HG02763 (cell line): ENCODE measurements around the gene CCNDBP1.
"Not testable (repeated sequence)": the region's sequence is repeated elsewhere in the genome, so short reads cannot be mapped to it uniquely, and the experiment has no call there.

Experiments used
- ATAC-seq: cut with Tn5 transposase; IDR thresholded peaks from one replicate; pipeline ENCODE4 v1.9.1; 2021; ENCODE audit warnings: mild to moderate bottlenecking, moderate library complexity; ENCODE audit not compliant: unreplicated experiment

Gene CCNDBP1

DNA sequence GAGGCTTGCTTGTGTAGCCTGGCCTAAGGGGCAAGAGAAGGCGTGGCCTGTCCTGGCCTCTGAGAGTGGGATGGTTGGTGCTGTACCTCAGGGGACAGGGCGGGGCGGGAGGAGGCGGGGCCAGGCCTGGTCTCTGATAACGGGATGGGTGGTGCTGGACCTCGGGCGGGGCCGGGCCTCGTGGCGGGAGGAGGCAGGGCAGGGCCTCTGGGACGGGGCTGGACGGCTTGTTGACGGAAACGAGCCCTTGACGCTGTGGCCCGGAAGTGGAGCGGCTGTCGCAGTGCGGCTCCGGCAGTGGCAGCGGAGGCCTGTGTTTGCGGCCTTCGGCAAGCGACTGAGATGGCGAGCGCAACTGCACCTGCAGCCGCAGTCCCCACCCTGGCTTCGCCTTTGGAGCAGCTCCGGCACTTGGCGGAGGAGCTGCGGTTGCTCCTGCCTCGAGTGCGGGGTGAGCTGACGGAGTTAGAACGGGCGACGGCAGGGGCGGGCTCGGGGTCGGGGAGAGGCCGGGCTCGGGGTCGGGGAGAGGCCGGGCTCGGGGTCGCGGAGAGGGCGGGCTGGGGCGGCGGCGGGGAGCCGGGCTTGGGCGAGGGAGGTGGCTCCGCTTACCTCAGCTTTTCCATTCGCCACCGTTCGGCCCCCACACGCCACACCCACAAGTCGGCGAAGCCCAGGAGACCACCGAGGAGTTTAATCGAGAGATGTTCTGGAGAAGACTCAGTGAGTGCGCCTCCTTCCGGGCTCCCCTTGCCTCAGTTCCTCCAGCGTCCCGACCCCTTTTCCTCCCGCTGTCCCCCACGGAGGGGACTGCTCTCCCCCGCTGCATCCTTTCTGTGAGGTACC, at the start of gene CCNDBP1:
CCNDBP1 (plus strand) TSS at position 247 of the 846 bp plus-strand sequence; CDS start at position 343, 96 bp downstream.
- peak; percentile 85 for ATAC-seq

DNA sequence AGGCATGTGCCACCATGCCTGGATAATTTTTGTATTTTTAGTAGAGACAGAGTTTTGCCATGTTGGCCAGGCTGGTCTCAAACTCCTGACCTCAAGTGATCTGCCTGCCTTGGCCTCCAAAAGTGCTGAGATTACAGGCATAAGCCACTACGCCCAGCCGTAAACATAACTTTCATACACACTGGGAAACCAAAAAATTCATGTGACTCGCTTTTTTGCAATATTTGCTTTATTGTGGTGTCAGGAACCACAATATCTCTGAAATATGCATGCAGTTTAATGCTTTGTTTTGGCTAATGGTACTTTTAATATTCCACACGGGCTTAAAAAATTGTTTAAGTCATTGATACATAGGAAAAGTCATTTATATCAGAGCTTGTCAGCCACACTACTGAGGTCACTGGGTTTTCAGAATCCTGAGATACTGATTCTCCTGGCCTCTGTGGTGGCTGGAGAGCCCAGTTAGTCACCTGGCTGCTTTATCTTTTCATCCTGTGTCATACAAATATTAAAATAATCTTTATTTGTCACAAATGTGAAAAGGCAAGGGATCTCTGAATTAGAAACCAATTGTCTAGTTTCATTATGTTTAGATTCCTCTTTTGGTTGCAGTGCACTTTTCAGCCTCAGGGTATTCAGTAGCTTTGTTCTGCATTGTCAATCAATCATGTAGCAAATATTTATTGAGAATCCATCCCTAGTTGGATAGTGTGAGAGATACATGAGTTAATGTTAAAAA, 41.8 kb upstream of the CCNDBP1 start:
- ATAC-seq, result no peak

- ATAC-seq, result no peak
These were observed 40.7 kb upstream of the CCNDBP1 start for GRCh38 chr15:43144512-43144911.

- ATAC-seq, result no peak
These were observed 39.0 kb upstream of the CCNDBP1 start for GRCh38 chr15:43146184-43146583.

- ATAC-seq, result no peak
These were observed 34.8 kb upstream of the CCNDBP1 start for GRCh38 chr15:43150191-43150929.

DNA sequence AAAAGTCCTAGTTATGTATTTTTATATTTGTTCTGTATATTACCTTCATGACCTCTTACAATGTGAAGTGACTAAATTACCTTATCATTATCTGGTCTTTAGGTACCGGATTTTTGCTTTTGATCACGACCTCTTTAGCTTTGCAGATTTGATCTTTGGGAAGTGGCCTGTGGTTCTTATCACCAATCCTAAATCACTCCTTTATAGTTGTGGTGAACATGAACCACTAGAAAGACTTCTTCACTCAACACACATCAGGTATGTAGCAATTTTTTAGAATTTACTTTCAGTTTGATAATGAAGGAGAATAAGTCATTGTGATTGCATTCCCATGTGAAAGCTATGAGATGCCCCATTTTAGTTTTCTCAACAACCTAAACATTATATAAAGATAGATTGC, 33.5 kb upstream of the CCNDBP1 start:
- no peak for ATAC-seq

DNA sequence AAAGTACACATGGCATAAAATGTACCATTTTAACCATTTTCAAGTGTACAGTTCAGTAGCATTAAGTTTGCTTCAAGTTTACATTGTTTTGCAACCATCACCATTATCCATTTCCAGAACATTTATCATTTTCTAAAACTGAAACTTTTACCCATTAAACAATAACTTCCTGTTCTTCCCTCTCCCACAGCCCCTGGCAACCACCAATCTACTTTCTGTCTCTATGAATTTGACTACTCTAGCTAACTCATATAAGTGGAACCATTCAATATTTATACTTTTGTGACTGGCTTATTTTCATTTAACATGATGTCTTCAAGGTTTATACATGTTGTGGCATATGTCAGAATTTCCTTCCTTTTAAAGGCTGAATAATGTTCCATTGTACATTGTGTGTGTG, 31.9 kb upstream of the CCNDBP1 start:
- no peak for ATAC-seq

GRCh38 chr15:43165801-43166325, 19.3 kb upstream of the CCNDBP1 start:
- no peak for ATAC-seq

- ATAC-seq, result not testable (repeated sequence)
These were observed 17.9 kb upstream of the CCNDBP1 start for GRCh38 chr15:43167261-43167660.

- no peak for ATAC-seq
These were observed 16.8 kb upstream of the CCNDBP1 start for GRCh38 chr15:43168192-43169107.

DNA sequence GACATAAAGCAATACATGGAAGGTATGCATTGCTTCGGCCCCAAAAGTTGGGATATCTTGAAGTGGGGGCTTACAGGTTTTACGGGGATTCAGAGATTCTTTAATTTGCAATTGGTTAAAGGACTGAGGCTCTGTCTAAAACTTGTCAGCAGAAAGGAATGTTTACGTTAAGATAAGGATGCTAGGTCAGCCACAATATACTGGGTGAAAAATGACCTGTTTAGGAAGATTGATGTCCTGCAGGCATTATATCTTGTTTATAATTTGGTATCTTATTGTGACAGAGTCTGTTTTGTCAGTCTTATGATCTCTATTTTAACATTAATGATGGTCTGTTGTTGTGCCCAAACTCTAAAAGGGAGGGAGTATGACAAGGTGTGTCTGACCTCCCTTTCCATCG, 15.3 kb upstream of the CCNDBP1 start:
- ATAC-seq, result no peak

DNA sequence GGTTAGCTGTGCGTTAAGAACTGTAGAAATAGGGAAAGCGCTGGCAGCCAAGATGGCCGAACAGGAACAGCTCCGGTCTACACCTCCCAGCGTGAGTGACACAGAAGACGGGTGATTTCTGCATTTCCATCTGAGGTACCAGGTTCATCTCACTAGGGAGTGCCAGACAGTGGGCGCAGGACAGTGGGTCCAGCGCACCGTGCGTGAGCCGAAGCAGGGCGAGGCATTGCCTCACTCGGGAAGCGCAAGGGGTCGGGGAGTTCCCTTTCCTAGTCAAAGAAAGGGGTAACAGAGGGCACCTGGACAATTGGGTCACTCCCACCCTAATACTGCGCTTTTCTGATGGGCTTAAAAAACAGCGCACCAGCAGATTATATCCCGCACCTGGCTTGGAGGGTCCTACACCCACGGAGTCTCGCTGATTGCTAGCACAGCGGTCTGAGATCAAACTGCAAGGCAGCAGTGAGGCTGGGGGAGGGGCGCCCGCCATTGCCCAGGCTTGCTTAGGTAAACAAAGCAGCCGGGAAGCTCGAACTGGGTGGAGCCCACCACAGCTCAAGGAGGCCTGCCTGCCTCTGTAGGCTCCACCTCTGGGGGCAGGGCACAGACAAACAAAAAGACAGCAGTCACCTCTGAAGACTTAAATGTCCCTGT, 9.4 kb upstream of the CCNDBP1 start:
- ATAC-seq, result not testable (repeated sequence)

DNA sequence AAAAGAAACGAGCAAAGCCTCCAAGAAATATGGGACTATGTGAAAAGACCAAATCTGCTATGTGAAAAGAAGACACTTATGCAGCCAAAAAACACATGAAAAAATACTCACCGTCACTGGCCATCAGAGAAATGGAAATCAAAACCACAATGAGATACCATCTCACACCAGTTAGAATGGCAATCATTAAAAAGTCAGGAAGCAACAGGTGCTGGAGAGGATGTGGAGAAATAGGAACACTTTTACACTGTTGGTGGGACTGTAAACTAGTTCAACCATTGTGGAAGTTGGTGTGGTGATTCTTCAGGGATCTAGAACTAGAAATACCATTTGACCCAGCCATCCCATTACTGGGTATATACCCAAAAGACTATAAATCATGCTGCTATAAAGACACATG, 8.1 kb upstream of the CCNDBP1 start:
- ATAC-seq, result not testable (repeated sequence)

- ATAC-seq, result no peak
These were observed 1.9 kb upstream of the CCNDBP1 start for GRCh38 chr15:43183270-43183669.

DNA sequence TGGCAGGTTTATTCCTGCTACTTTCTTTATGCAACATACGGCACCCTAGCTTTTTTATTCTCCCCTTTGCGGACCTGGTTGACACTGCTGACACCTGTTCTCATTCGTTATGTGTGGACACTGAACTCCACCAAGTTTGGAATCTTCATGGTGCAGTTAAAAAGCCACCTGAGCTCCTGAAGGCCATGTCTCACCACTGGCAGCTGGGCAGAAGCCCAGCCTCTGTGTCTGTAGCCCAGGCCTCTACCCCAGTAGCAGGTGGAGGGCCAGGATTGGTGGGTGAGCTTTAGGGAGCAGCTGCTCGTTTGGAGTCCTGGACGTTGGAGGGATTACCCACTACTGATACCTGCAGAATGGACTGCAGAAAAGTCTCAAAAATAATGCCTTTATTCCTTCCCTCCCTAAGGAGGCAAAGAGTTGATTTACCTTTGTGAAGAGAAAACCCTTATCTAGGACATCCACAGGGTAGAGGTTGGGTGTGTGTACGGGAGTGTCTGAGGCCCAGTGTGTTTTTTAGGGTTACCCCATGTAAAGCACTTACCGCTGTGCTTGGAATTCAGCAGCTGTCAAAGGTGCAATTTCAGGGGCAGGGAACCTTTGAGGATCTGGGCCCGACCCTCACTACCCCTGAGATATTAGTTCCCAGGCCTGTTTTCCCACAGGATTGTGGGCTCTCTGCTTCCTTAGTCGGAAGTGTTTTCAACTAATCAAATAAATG, 637 bp upstream of the CCNDBP1 start:
- no peak for ATAC-seq

GRCh38 chr15:43186003-43186353, 775 bp downstream of the CCNDBP1 start:
- ATAC-seq, result peak; percentile 25

DNA sequence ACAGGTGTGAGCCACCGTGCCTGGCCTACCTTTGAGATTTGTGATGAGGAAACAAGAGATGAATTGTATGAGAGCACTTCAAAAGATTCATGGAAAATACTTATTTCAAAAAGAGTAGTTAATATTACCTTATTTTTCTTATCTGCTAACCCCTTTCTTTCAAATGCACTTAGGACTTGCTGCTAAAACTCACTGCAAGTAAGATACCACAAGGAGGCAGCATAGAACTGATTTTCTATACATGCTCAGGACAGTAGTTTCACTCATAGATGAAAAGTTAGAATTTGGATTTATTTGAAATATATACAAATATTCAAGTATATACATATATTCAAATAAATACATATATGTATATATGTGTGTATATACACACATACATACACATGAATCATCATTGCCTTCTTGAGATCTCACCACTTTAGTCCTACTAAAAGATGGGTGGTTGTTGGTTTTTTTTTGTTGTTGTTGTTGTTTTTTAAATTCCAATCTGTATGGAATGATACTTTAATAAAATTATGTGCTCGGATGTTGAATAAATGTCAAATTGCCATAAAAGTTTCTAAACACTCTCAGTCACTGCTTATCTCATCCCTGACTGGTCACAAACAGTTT, 2.4 kb downstream of the CCNDBP1 start:
- no peak for ATAC-seq

GRCh38 chr15:43189296-43189695, 4.1 kb downstream of the CCNDBP1 start:
- ATAC-seq, result no peak

DNA sequence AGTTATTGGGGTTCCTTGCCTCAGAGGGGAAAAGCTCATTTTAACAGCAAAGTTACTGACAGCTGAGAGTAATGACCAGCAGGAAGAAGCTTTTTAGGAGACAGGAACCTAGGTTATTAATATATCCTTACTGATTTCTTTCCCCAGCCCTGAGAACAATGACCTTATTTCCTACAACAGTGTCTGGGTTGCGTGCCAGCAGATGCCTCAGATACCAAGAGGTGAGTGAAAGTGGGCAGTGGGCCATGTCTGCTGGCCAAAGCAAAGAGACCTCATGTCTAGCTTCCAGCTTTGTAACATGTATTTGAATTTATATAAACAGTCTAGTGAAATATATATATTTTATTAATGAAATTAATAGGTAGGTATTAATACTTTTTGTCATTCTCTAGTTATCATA, 5.0 kb downstream of the CCNDBP1 start:
- ATAC-seq, result no peak
